ENCODE measurements around the gene WAPL.
A peak's percentile ranks its signal among the peaks of the same experiment; 100 is the strongest.

Gene WAPL

DNA sequence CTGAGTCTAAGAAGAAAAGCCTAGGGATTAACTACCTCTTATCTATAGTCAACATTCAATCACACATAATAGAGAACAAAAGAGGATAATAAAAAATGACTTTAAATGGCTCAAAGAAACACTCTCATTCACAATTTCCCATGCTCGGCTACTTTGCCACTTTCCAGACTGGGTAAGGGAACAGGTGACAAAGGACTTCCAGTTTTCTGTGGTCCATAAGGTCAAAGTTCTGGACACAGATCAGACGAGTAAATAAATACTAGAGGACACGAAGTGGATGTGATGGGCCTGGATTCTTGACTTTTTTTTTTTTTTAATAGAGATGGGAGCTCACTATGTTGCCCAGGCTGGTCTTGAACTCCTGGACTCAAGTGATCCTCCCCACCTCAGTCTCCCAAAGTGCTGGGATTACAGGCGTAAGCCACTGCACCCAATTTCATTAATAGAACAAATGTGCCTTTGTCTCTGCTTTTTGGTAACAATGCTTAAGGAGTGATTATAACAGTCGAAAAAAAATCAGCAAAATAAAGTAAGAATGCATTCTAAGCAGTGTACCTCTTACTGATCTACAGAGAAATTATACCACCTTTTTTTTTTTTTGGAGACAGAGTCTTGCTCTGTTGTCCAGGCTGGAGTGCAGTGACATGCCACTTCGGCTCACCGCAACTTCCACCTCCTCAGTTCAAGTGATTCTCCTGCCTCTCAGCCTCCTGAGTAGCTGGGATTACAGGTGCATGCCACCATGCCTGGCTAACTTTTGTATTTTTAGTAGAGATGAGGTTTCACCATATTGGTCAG is 70.6 kb downstream of the WAPL start:
- H3K4me3 Mint-ChIP-seq: no peak overlapping the region
- H3K36me3 Mint-ChIP-seq (ENCODE audit: low read depth): peaks cover 74% of the 10 kb centered on the region
- no peaks in the 10 kb centered on the region for H3K9me3 Mint-ChIP-seq
- no peak overlapping the region for H3K27ac Mint-ChIP-seq
- no peaks in the 10 kb centered on the region for H3K27me3 Mint-ChIP-seq
- H3K4me1 Mint-ChIP-seq (ENCODE audit: low read depth): peaks cover 40% of the 10 kb centered on the region

DNA sequence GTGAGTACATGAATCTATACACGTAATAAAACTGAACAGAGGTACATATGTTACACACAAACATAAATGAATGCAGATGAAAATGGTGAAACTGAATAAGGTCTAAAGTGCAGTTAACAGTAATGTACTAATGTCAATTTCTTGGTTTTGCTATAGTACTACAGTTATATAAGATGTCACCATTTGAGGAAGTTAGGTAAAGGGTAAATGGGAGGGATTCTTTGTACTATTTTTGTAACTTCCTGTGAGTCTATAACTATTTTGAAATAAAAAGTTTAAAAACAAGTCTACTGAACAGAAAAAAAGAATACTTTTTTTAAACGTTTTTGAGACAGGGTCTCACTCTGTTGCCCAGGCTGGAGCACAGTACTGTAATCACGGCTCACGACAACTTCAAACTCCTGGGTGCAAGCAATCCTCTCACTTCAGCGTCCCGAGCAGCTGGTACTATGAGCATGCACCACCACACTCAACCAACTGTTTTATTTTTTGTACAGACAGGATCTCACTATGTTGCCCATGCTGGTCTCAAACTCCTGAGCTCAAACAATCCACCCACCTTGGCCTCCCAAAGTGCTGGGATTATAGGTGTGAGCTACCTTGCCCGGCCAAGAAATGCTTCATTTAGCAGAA is 71.5 kb downstream of the WAPL start:
- Mint-ChIP-seq H3K9me3 (no peaks in the 10 kb centered on the region), H3K36me3 (ENCODE audit: low read depth) (peaks cover 74% of the 10 kb centered on the region), H3K27me3 (no peaks in the 10 kb centered on the region), H3K4me3 (no peak overlapping the region), H3K4me1 (ENCODE audit: low read depth) (peaks cover 41% of the 10 kb centered on the region), H3K27ac (peak overlapping the region; percentile 37)

DNA sequence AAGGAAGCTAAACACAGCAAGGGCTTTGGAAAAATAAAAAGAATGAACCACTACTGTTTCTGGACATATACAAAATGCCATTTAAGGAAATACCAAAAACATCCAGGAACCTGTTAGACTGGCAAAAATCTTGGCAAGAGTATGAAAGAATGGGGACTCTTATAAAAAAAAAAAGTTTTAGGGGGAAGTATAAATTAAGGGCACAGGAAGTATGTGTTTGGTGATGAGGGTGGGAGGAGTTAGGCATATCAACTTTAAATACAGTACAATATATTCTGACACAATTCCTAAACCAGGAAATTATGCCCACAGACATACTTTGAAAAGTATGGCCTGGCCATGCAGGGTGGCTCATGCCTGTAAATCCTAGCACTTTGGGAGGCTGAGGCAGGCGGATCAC is 74.2 kb downstream of the WAPL start:
- Mint-ChIP-seq H3K9me3 (no peaks in the 10 kb centered on the region), H3K27ac (peak overlapping the region; percentile 69), H3K27me3 (no peaks in the 10 kb centered on the region), H3K4me1 (ENCODE audit: low read depth) (peaks cover 41% of the 10 kb centered on the region), H3K36me3 (ENCODE audit: low read depth) (peaks cover 80% of the 10 kb centered on the region), H3K4me3 (no peak overlapping the region)

DNA sequence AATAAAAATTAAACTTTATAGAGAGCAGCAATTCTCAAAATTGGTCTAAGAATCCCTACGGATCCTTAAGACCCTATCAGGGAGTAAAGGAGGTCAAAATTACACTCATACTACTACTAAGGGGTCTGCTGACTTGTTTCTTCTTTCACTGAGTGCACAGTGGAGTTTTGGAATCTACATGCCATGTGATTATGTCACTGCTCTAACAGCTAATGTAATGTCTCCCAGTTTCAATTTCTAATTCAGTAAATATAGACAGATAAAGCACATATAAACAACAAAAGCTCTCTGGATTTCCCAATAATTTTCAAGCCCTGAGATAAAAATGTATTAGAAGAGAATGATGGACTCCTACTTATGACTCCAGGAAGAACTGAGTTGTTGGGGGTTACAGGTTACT is 74.6 kb downstream of the WAPL start:
- H3K27ac Mint-ChIP-seq: peak overlapping the region; percentile 69
- H3K4me3 Mint-ChIP-seq: no peak overlapping the region
- peaks cover 76% of the 10 kb centered on the region for H3K36me3 Mint-ChIP-seq (ENCODE audit: low read depth)
- no peaks in the 10 kb centered on the region for H3K9me3 Mint-ChIP-seq
- H3K27me3 Mint-ChIP-seq: no peaks in the 10 kb centered on the region
- peaks cover 41% of the 10 kb centered on the region for H3K4me1 Mint-ChIP-seq (ENCODE audit: low read depth)

DNA sequence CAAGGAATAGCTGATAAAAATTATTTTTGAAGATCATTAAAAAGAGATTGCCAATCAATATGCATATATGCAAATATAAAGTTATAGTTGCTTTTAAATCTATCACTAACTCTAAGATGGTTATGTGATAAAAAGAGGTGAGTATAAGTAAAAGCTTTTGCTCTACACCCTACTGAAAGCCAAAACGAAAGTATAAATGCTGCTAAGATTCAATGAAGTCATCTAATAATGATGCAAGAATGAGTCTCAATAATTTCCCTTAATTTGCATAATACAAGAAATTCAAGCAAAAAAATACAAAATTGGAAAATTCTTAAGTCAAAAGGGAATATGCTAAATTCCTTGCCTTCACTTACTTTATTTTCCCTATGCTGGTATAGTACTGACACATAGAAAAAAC is 75.2 kb downstream of the WAPL start:
- Mint-ChIP-seq H3K4me3 (no peak overlapping the region), H3K4me1 (ENCODE audit: low read depth) (peaks cover 41% of the 10 kb centered on the region), H3K27me3 (no peaks in the 10 kb centered on the region), H3K36me3 (ENCODE audit: low read depth) (peaks cover 76% of the 10 kb centered on the region), H3K9me3 (no peaks in the 10 kb centered on the region), H3K27ac (peak overlapping the region; percentile 76)

DNA sequence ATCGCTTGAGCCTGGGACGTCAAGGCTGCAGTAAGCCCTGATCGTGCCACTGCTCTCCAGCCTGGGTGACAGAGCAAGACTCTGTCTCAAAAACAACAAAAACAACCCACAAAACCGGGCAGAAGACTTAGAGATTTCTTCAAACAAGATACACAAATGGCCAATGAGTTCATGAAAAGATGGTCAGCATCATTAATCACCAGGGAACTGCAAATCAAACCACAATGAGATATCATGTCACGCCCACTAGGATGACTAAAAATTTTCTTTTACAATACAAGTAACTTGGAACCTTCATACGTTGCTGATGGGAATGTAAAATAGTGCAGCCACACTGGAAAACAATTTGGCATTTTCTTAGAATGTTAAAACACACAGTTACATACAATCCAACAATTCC is 77.7 kb downstream of the WAPL start:
- H3K4me3 Mint-ChIP-seq: no peak overlapping the region
- H3K27me3 Mint-ChIP-seq: no peaks in the 10 kb centered on the region
- no peaks in the 10 kb centered on the region for H3K9me3 Mint-ChIP-seq
- peaks cover 46% of the 10 kb centered on the region for H3K4me1 Mint-ChIP-seq (ENCODE audit: low read depth)
- no peak overlapping the region for H3K27ac Mint-ChIP-seq
- H3K36me3 Mint-ChIP-seq (ENCODE audit: low read depth): peaks cover 73% of the 10 kb centered on the region

DNA sequence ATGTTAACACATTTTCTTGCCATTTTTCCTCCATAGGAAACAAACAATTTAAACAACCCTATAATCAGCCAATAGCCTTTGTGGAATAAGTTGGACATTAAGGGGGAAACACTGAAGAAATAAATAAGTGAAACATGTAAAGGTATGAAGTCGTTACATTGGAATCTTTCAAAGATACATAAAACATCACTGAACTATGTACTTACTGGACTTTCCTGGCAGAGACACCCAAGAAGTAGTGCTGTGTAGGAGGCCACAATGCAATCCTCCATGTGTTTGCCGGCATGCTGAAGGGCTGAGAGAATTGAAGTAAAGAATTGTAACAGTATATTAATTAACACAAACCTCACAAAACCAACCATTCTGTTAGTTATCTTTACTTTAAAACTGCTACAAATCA is 78.5 kb downstream of the WAPL start:
- H3K9me3 Mint-ChIP-seq: no peaks in the 10 kb centered on the region
- H3K36me3 Mint-ChIP-seq (ENCODE audit: low read depth): peaks cover 78% of the 10 kb centered on the region
- no peaks in the 10 kb centered on the region for H3K27me3 Mint-ChIP-seq
- no peak overlapping the region for H3K27ac Mint-ChIP-seq
- H3K4me1 Mint-ChIP-seq (ENCODE audit: low read depth): peaks cover 42% of the 10 kb centered on the region
- no peak overlapping the region for H3K4me3 Mint-ChIP-seq

DNA sequence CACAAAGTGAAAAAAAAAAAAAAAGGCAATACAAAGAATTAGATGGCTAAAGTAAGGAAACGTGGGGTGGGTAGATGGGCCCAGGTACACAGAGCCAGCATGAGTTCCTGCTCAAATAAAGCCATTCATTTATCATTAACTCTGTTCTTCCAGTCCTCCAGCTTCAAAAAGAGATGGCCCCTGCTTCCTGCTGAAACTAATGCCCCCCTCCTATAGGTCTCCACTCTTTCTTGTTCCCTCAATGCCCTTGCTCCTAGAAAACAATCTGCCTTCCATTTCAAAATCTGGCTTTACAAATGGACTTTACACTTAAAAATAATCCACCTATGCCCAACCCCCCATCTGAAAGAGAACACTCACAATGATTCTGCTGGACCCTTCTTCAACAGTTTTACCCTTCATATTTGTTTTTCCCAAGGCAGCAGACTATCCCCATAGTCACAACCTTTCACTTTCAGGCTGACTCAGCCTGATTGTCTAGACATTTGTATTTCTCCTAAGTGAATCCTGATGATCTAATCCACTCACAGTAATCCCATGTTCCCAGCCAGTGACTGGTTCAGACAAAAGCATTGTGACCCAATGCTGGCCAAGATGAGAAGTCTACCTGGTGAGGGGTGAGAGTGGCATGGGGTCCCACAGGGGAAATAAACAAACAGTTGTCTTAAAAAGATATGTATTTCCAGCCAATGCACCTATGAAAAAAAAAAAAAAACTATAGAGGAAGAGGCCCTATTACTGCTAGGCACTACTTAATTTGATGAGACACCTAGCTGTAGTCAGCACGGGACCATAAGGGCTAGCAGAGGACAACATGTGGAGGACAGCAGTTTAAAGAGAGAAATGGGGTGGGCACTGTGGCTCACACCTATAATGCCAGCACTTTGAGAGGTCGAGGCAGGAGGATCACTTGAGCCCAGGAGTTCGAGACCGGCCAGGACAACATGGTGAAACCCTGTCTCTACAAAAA is 80.4 kb downstream of the WAPL start:
- Mint-ChIP-seq H3K36me3 (ENCODE audit: low read depth) (peaks cover 86% of the 10 kb centered on the region), H3K27ac (peak overlapping the region; percentile 60), H3K27me3 (no peaks in the 10 kb centered on the region), H3K4me3 (no peak overlapping the region), H3K9me3 (no peaks in the 10 kb centered on the region), H3K4me1 (ENCODE audit: low read depth) (peaks cover 27% of the 10 kb centered on the region)

DNA sequence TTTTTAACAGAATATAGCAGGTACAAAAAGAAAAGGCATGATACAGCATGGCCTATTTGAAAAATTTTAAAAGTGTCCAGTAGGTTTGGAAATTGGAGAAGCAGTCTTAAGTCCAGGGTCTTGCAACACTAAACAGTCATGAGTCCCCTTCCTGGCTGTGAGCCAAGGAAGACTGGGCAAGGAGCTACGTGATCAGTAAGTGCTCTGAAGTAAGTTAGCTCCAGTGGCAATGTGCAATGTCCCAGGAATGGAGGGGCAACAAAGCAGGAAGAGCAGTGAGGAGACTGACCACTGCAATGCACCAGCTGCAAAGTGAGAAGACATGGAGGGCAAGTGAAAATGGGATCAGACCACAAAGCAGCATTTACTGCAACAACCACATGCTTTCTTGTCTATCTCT is 82.0 kb downstream of the WAPL start:
- no peak overlapping the region for H3K4me3 Mint-ChIP-seq
- H3K4me1 Mint-ChIP-seq (ENCODE audit: low read depth): peaks cover 25% of the 10 kb centered on the region
- H3K36me3 Mint-ChIP-seq (ENCODE audit: low read depth): peaks cover 85% of the 10 kb centered on the region
- H3K27me3 Mint-ChIP-seq: no peaks in the 10 kb centered on the region
- H3K9me3 Mint-ChIP-seq: no peaks in the 10 kb centered on the region
- peak overlapping the region; percentile 43 for H3K27ac Mint-ChIP-seq

DNA sequence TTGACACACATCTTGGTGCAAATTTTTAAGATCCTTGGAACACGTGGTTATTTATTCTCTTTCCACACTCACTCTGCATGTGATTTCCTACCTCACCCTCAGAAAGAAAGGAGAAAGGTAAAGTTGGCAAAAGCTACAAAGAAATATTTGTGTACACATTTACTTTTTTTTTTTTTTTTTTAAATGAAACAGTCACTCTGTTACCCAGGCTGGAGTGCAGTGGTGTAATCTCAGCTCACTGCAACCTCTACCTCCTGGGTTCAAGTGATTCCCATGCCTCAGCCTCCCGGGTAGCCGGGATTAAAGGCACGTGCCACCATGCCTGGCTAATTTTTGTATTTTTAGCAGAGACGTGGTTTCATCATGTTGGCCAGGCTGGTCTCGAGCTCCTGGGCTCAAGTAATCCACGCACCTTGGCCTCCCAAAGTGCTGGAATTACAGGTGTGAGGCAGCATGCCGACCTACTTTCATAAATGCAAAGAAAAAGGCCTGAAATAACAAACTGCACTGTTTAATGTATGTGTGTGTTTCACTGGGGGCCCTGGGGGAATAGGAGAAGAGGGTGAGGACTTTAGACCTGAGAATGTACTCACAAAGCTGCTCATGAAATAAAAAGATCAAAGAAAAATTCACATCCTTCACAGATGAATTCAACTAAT is 83.4 kb downstream of the WAPL start:
- Mint-ChIP-seq H3K36me3 (ENCODE audit: low read depth) (peaks cover 73% of the 10 kb centered on the region), H3K4me3 (no peak overlapping the region), H3K27ac (no peak overlapping the region), H3K27me3 (no peaks in the 10 kb centered on the region), H3K9me3 (no peaks in the 10 kb centered on the region), H3K4me1 (ENCODE audit: low read depth) (peaks cover 25% of the 10 kb centered on the region)

DNA sequence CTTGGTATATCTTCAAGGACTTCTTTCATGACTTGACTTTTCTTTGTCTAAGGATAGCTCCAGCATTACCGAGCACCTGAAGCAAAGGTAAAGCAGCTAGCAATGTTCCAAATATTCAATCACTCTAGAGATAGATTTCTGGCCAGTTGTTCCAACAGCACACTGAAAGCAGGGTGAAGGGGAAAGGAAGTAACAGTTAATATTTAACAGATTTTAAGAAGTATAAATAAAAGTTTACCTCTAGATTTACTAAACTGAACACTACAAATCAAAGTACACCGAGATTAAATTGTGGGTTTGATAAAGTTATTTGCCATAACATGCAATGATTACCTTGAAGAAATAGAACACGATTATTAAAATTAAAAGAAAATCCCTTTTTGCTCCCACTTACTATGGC is 84.1 kb downstream of the WAPL start:
- Mint-ChIP-seq H3K9me3 (no peaks in the 10 kb centered on the region), H3K27ac (no peak overlapping the region), H3K36me3 (ENCODE audit: low read depth) (peaks cover 68% of the 10 kb centered on the region)

DNA sequence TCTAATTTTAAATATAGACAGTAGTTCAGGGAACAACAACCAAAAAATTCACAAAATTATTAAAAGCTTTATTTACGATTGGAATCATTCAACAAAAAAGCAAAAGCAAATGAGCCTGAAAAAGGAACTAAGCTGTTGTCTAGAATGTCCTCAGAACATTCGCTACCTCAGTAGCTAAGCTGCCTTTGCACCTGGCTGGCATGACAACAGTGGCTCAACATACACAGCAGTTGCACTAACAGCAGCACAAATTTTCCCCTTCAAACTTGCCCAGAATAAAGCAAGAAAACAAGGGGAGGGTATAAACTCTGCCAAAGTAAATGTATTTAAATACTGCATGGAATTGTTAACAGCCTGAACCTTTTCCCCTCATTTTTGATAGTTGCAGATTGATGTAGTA is 84.6 kb downstream of the WAPL start:
- H3K27me3 Mint-ChIP-seq: no peaks in the 10 kb centered on the region
- H3K4me1 Mint-ChIP-seq (ENCODE audit: low read depth): peaks cover 24% of the 10 kb centered on the region
- H3K27ac Mint-ChIP-seq: no peak overlapping the region
- H3K4me3 Mint-ChIP-seq: no peak overlapping the region
- H3K9me3 Mint-ChIP-seq: no peaks in the 10 kb centered on the region
- H3K36me3 Mint-ChIP-seq (ENCODE audit: low read depth): peaks cover 68% of the 10 kb centered on the region

More for the DNA sequence above, 84.1 kb downstream of the WAPL start:
- Mint-ChIP-seq H3K4me1 (ENCODE audit: low read depth) (peaks cover 25% of the 10 kb centered on the region), H3K4me3 (no peak overlapping the region), H3K27me3 (no peaks in the 10 kb centered on the region)

DNA sequence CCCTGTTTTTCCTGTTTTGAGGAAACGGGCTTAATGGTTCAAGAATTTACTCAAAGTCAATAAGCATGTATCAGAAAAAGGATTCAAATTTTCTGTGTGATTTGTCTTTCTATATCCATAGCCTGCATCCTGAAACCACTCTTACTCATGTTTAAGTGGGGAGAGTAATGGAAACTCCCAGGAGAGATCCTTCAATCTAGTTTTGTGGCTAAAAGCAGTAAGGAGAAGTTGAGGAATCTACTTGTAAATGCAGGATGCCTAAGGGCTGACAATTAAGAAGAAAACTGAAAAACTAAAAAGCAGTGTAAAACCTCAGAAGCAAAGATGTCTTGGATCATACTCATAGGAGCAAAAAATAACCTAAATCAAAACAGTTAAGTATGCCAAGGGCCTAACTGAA is 86.9 kb downstream of the WAPL start:
- Mint-ChIP-seq H3K27me3 (no peaks in the 10 kb centered on the region), H3K4me3 (no peak overlapping the region), H3K27ac (no peak overlapping the region), H3K36me3 (ENCODE audit: low read depth) (peaks cover 47% of the 10 kb centered on the region), H3K9me3 (no peaks in the 10 kb centered on the region), H3K4me1 (ENCODE audit: low read depth) (peaks cover 5% of the 10 kb centered on the region)

DNA sequence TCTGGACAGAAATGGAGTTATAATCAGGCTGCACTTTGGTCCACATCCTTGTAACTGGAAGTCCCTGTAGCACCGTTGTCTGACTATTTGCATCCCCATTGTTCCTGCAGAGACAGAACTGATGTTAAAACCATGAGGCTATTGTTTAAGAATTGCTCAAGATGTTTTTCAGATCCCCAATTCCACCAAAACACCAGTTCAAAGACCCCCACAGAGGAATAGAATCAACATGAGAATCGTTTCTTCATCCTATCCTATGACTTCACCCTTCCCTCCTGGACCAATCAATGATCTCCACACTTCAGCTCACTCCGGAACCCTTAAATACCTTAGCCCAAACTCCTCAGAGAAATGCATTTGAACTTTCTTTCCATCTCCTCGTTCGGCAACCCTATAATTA is 97.9 kb downstream of the WAPL start:
- peaks cover 4% of the 10 kb centered on the region for H3K4me1 Mint-ChIP-seq (ENCODE audit: low read depth)
- no peaks in the 10 kb centered on the region for H3K36me3 Mint-ChIP-seq (ENCODE audit: low read depth)
- no peak overlapping the region for H3K27ac Mint-ChIP-seq
- H3K9me3 Mint-ChIP-seq: no peaks in the 10 kb centered on the region
- no peaks in the 10 kb centered on the region for H3K27me3 Mint-ChIP-seq
- H3K4me3 Mint-ChIP-seq: no peak overlapping the region
